Kidney (tissue), 14 donors: Measurements from ENCODE around the gene EPDR1. TPM values are rescaled to one million over a fixed set of nuclear protein-coding genes. Genes with fewer than 3 reads are reported as not detected.

Experiments used
- DNase-seq, 5 donors: peaks; one replicate each; pipeline ENCODE4 v3.0.0-alpha.2; 2013 to 2020
- FAIRE-seq: peaks from 2 replicates; lab custom pipeline; 2012; peaks lifted over from hg19 to GRCh38; lab: Jason Lieb, UNC
- H3K27ac ChIP-seq, 2 donors: one replicate each; pipeline ENCODE4 v1.7.0; 2013; ENCODE audit warnings: low read depth in 2 of 2, low read length in 2 of 2, inconsistent platforms in 1 of 2
- H3K27me3 ChIP-seq: one replicate; pipeline ENCODE4 v1.7.1; 2013; ENCODE audit warnings: low read length, inconsistent platforms; ENCODE audit not compliant: control insufficient read depth, insufficient read depth
- H3K36me3 ChIP-seq, 3 donors: one replicate each; pipeline versions ENCODE4 v1.7.0 to v1.7.1; 2013; ENCODE audit warnings: low read length in 3 of 3, control low read depth in 1 of 3, inconsistent platforms in 1 of 3; ENCODE audit not compliant: insufficient read depth in 3 of 3, control insufficient read depth in 2 of 3
- H3K4me1 ChIP-seq, 3 donors: one replicate each; pipeline versions ENCODE4 v1.7.0 to v1.7.1; 2013; ENCODE audit warnings: low read length in 3 of 3, inconsistent platforms in 1 of 3, low read depth in 1 of 3; ENCODE audit not compliant: control insufficient read depth in 2 of 3, insufficient read depth in 2 of 3
- H3K4me3 ChIP-seq, 3 donors: one replicate each; pipeline versions ENCODE4 v1.7.0 to v1.8.1; 2013; ENCODE audit warnings: low read length in 3 of 3, control low read depth in 1 of 3, inconsistent platforms in 1 of 3
- H3K9ac ChIP-seq, 3 donors: one replicate each; pipeline versions ENCODE4 v1.7.0 to v1.7.1; 2013; ENCODE audit warnings: low read length in 3 of 3, control low read depth in 1 of 3, inconsistent platforms in 1 of 3
- H3K9me3 ChIP-seq, 3 donors: one replicate each; pipeline versions ENCODE4 v1.7.0 to v1.7.1; 2013; ENCODE audit warnings: low read length in 3 of 3, control low read depth in 1 of 3, inconsistent platforms in 1 of 3; ENCODE audit not compliant: control insufficient read depth in 2 of 3, insufficient read depth in 1 of 3
- intact Hi-C: fragments of 100-400 bp; cut with DNase I; formaldehyde crosslinking; loops from one replicate; pipeline ENCODE4 v1.11.1; 2022
- polyA plus RNA-seq: library from polyadenylated mRNA; stranded (reverse); fragments of 350-450 nt; fragmentation: Illumina TruSeq; extraction: RNeasy Lipid Tissue Mini Kit (QIAGEN cat#74804); gene quantifications from one replicate; pipeline ENCODE4 v1.2.3, GENCODE V29; 2014; ENCODE audit warnings: low read depth, low replicate concordance; ENCODE audit not compliant: insufficient read depth
- total RNA-seq: library from RNA; stranded (reverse); fragmentation: NEBNext Ultra II Directional; extraction: Animal tissue kit (Norgen Biotek cat#: 25700); gene quantifications from one replicate; pipeline ENCODE4 v1.2.1, GENCODE V29; 2021
- TF ChIP-seq, protein P1 (sequence below): IDR thresholded peaks from 3 replicates; pipeline ENCODE4 v1.5.1; 2012; ENCODE audit warnings: mild to moderate bottlenecking, moderate library complexity, borderline replicate concordance; ENCODE audit not compliant: insufficient read depth; ENCODE audit errors: extremely low read depth
- donor health status: control.
- donor health status: control.
- donor health status: control.
- donor health status: control.
- donor health status: control.
- donor health status: DM: yes; HTN: yes; CAD: no.
- donor health status: Normal renal cell carcinoma (clear cell type).

The EPDR1 gene
- total and polyA plus RNA-seq, 2 donors from 2014 or later = 17.0 to 25.2 TPM

DNA sequence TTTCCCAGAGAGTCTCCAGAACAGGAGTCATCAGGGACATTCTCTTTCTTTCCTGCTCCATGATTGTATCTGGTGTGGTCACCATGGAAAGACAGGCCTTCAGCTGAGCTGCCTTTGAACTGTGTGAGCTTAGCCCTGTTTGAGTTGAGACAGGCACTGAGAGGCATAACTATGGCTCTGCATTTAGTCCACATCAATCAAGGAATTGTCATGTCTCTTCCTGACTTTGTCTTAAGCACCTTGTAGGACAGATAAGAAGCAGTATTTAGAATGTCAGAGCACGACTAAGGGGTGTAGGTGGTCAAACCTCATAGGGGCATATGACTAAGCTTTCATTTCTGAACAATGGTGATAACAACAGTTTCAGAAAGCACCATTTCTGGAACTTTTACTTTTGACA lies 53.5 kb downstream of the EPDR1 start:
- intact Hi-C loops = no loop called here
- H3K9ac ChIP-seq = no peak overlapping the region

DNA sequence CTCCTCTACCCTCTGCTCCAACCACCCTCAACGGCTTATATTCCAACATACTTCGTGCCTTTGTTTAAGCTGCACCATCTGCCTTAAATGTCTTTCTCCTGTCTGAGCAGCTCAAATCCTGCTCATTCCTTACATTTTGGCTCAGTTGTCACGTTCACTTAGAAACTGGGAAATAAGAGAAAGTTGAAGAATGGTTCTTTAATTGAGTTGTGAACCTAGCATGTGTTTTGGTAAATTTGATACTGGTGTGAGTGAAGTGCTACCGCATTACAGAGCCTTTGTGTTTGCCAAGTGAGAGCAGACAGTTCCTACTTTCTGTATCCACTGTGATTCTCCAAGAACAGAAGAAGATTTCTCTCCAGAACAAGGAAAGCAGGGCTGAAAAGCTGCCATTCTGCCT lies 54.3 kb downstream of the EPDR1 start:
- no peak for FAIRE-seq
- Histone ChIP-seq H3K27me3 (no peaks in the 10 kb centered on the region), H3K4me3 (no peak overlapping the region), H3K9me3 (no peaks in the 10 kb centered on the region), H3K36me3 (no peaks in the 10 kb centered on the region), H3K9ac (no peak overlapping the region), H3K4me1 (no peaks in the 10 kb centered on the region), H3K27ac (no peak overlapping the region)
- TF ChIP-seq, protein P1, sequence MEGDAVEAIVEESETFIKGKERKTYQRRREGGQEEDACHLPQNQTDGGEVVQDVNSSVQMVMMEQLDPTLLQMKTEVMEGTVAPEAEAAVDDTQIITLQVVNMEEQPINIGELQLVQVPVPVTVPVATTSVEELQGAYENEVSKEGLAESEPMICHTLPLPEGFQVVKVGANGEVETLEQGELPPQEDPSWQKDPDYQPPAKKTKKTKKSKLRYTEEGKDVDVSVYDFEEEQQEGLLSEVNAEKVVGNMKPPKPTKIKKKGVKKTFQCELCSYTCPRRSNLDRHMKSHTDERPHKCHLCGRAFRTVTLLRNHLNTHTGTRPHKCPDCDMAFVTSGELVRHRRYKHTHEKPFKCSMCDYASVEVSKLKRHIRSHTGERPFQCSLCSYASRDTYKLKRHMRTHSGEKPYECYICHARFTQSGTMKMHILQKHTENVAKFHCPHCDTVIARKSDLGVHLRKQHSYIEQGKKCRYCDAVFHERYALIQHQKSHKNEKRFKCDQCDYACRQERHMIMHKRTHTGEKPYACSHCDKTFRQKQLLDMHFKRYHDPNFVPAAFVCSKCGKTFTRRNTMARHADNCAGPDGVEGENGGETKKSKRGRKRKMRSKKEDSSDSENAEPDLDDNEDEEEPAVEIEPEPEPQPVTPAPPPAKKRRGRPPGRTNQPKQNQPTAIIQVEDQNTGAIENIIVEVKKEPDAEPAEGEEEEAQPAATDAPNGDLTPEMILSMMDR = no peak
- no peak for DNase-seq
- intact Hi-C loops = no loop called here

More for the DNA sequence above, 53.5 kb downstream of the EPDR1 start:
- no peak for DNase-seq
- H3K36me3 ChIP-seq = no peaks in the 10 kb centered on the region
- no peaks in the 10 kb centered on the region for H3K9me3 ChIP-seq
- no peak overlapping the region for H3K27ac ChIP-seq
- no peak for FAIRE-seq
- H3K27me3 ChIP-seq = no peaks in the 10 kb centered on the region
- H3K4me3 ChIP-seq = no peak overlapping the region
- H3K4me1 ChIP-seq = no peaks in the 10 kb centered on the region
- TF ChIP-seq, protein P1 = no peak

DNA sequence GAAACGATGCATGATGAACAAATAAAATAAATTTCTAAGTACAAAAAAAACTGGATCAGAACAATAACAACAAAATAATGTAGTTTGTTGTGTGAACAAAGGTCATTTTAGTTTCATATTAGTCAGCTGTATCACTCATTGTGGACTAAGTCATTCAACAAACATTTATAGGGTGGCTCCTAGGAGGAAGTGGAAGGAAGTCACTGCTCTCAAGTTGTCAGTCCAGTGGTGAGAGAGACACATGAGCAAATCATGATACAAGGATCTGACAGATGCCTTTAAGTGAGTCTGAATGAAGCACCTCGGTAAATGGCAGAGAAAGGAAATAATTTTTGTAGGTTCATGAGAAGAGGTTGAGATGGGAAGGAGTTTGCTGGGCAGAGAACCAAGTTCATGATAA lies 56.8 kb downstream of the EPDR1 start:
- Histone ChIP-seq H3K9me3 (no peaks in the 10 kb centered on the region), H3K27me3 (no peaks in the 10 kb centered on the region), H3K4me3 (no peak overlapping the region), H3K9ac (no peak overlapping the region), H3K4me1 (no peaks in the 10 kb centered on the region), H3K36me3 (no peaks in the 10 kb centered on the region), H3K27ac (no peak overlapping the region)
- intact Hi-C loops = no loop called here
- no peak for FAIRE-seq
- TF ChIP-seq, protein P1 = no peak
- DNase-seq = no peak

DNA sequence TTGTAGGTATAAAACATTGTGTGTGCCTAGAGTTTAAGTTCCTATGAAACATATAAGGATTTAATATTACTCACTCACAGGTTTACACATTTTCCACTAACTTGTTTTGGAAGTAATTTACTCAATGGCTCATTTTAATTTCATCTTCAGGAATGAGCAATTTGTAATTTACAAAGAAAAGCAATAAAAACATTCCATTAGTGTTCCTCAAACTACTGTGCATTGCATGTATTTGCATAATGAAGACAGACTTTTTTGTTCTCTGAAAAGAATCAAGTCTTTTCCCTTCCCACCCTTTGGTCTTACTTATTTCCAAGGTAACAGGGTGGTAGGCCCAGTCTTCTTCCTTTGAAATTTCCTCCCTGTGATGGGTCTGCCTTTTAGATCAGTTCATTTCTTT lies 61.2 kb downstream of the EPDR1 start:
- no peaks in the 10 kb centered on the region for H3K36me3 ChIP-seq
- no peak overlapping the region for H3K27ac ChIP-seq
- H3K27me3 ChIP-seq = no peaks in the 10 kb centered on the region
- FAIRE-seq (no peak), DNase-seq (no peak)
- TF ChIP-seq, protein P1 = no peak
- no peaks in the 10 kb centered on the region for H3K9me3 ChIP-seq
- H3K4me3 ChIP-seq = no peak overlapping the region
- no peaks in the 10 kb centered on the region for H3K4me1 ChIP-seq
- no peak overlapping the region for H3K9ac ChIP-seq
- intact Hi-C loops = no loop called here
